GM12878 (cell line): ENCODE results near the gene CXCL6. TPM values are rescaled to one million over a fixed set of nuclear protein-coding genes. Genes with fewer than 3 reads are reported as not detected.

Experiments used
- ATAC-seq: fragments of 200-7000 bp; cut with Tn5 transposase; 3 replicates; pipeline ENCODE4 v1.9.1; 2020; ENCODE audit warnings: mild to moderate bottlenecking, moderate library complexity
- BruUV-seq: library from RNA; stranded (reverse); fragments of 400-500 nt; replicated peaks from 2 replicates; lab custom pipeline; 2021; lab: Mats Ljungman, UMichigan
- CTCF ChIA-PET: fragments of 300-600 bp; sonication (Branson Sonifier 250); formaldehyde crosslinking; extraction: SDS; loops from one replicate; lab custom pipeline; 2021; ENCODE audit warnings: inconsistent platforms; lab: Yijun Ruan, JAX
- POLR2A ChIA-PET: fragments of 350-600 bp; formaldehyde crosslinking; extraction: SDS; loops from one replicate; lab custom pipeline; 2021; ENCODE audit warnings: inconsistent platforms; lab: Charles Lee
- RAD21 ChIA-PET: fragments of 300-600 bp; sonication (Branson Sonifier 250); formaldehyde crosslinking; loops from one replicate; lab custom pipeline; 2023; ENCODE audit warnings: antibody characterized with exemption; ENCODE audit not compliant: unreplicated experiment; lab: Charles Lee
- SMC1A ChIA-PET: fragments of 300-600 bp; sonication (Branson Sonifier 250); formaldehyde crosslinking; loops from one replicate; lab custom pipeline; 2023; ENCODE audit not compliant: unreplicated experiment, uncharacterized antibody; lab: Charles Lee
- DNase-seq: peaks from one replicate; pipeline ENCODE4 v3.0.0-alpha.2; 2011; ENCODE audit warnings: low read depth, low spot score
- FAIRE-seq: peaks from 3 replicates; lab custom pipeline; 2011; peaks lifted over from hg19 to GRCh38; lab: Jason Lieb, UNC
- H2AFZ ChIP-seq: 2 replicates; pipeline ENCODE4 v1.6.0; 2011; ENCODE audit warnings: low read depth, low read length, control low read depth; ENCODE audit not compliant: control insufficient read depth
- H3K27ac ChIP-seq: 2 replicates; pipeline ENCODE4 v1.5.1; 2011; ENCODE audit warnings: control low read depth; ENCODE audit not compliant: control insufficient read depth, insufficient read depth
- H3K27me3 ChIP-seq, 2 experiments: replicated peaks in 1 of 2; 2 replicates each; pipeline versions ENCODE4 v1.6.0 to v1.6.1; 2011; ENCODE audit warnings: low read length in 1 of 2; ENCODE audit not compliant: control insufficient read depth in 2 of 2, insufficient read depth in 2 of 2
- H3K36me3 ChIP-seq, 2 experiments: 2 replicates each; pipeline ENCODE4 v1.5.1; 2011; ENCODE audit warnings: low read length in 1 of 2; ENCODE audit not compliant: control insufficient read depth in 2 of 2, insufficient read depth in 2 of 2
- H3K4me1 ChIP-seq: 2 replicates; pipeline ENCODE4 v1.6.1; 2011; ENCODE audit warnings: mild to moderate bottlenecking, low read length, moderate library complexity, mixed read lengths; ENCODE audit not compliant: control insufficient read depth, insufficient read depth
- H3K4me2 ChIP-seq: 2 replicates; pipeline ENCODE4 v1.6.0; 2011; ENCODE audit warnings: control low read depth; ENCODE audit not compliant: control insufficient read depth, insufficient read depth
- H3K4me3 ChIP-seq: fragments of 200-600 bp; sonication (generic); 2 replicates; pipeline ENCODE4 v1.5.1; 2016
- H3K79me2 ChIP-seq: 2 replicates; pipeline ENCODE4 v1.6.0; 2011; ENCODE audit warnings: low read length; ENCODE audit not compliant: control insufficient read depth, insufficient read depth
- H3K9ac ChIP-seq: 2 replicates; pipeline ENCODE4 v1.8.0; 2011; ENCODE audit warnings: low read length, control low read depth, mixed read lengths; ENCODE audit not compliant: control insufficient read depth, insufficient read depth
- H3K9me3 ChIP-seq: replicated peaks from 3 replicates; pipeline ENCODE4 v1.5.1; 2011; ENCODE audit warnings: mild to moderate bottlenecking, low read length; ENCODE audit not compliant: control insufficient read depth, insufficient read depth
- H4K20me1 ChIP-seq: 2 replicates; pipeline ENCODE4 v1.6.0; 2011; ENCODE audit not compliant: control insufficient read depth, insufficient read depth
- ASH2L ChIP-seq: fragments of 300-600, 200-600 bp; sonication (generic); IDR thresholded peaks from 2 replicates; pipeline ENCODE4 v1.6.1; 2017; ENCODE audit warnings: low read depth, mild to moderate bottlenecking, borderline replicate concordance
- EP300 ChIP-seq, 2 experiments: fragments of 150-350 bp in 1 of 2; IDR thresholded peaks; 2 replicates each; pipeline ENCODE4 v1.6.1; 2011 to 2012; ENCODE audit warnings: low read depth in 2 of 2, low read length in 2 of 2, borderline replicate concordance in 1 of 2, improper control_type of control experiment in 1 of 2, inconsistent platforms in 1 of 2; ENCODE audit not compliant: control insufficient read depth in 1 of 2
- NRF1 ChIP-seq: conservative IDR thresholded peaks from 2 replicates; pipeline ENCODE4 v1.6.1; 2011; ENCODE audit warnings: mild to moderate bottlenecking, low read depth, low read length, improper control_type of control experiment
- RCOR1 ChIP-seq: conservative IDR thresholded peaks from 2 replicates; pipeline ENCODE4 v1.6.1; 2012; ENCODE audit warnings: low read depth, low read length, improper control_type of control experiment
- RELB ChIP-seq: fragments of 450-650 bp; IDR thresholded peaks from 2 replicates; pipeline ENCODE4 v1.6.1; 2017; ENCODE audit warnings: low read depth, mild to moderate bottlenecking, moderate library complexity
- SKIL ChIP-seq: fragments of 450-650 bp; IDR thresholded peaks from 2 replicates; pipeline ENCODE4 v1.6.1; 2017; ENCODE audit warnings: mild to moderate bottlenecking, low read depth, inconsistent platforms; ENCODE audit not compliant: poor library complexity, severe bottlenecking
- USF1 ChIP-seq: IDR thresholded peaks from 2 replicates; pipeline ENCODE4 v1.6.1; 2011; ENCODE audit warnings: borderline replicate concordance, low read depth, mild to moderate bottlenecking, moderate library complexity, mixed read lengths, low read length; ENCODE audit not compliant: insufficient read depth; ENCODE audit errors: extremely low read length
- ZBED1 ChIP-seq: IDR thresholded peaks from 2 replicates; pipeline ENCODE4 v1.6.1; 2016; ENCODE audit warnings: borderline replicate concordance
- ZNF384 ChIP-seq: IDR thresholded peaks from 2 replicates; pipeline ENCODE4 v1.6.1; 2012; ENCODE audit warnings: low read depth, mild to moderate bottlenecking, low read length, improper control_type of control experiment, borderline replicate concordance
- ZSCAN29 ChIP-seq: fragments of 450-650 bp; IDR thresholded peaks from 2 replicates; pipeline ENCODE4 v1.6.1; 2017; ENCODE audit warnings: mild to moderate bottlenecking, moderate library complexity
- ZZZ3 ChIP-seq: IDR thresholded peaks from 2 replicates; pipeline ENCODE4 v1.6.1; 2011; ENCODE audit warnings: low read depth; ENCODE audit not compliant: control insufficient read depth, insufficient read length
- WGBS: methylation state at CpG from one replicate; pipeline ENCODE4 v1.1.6; 2016; ENCODE audit warnings: low lambda C conversion rate; ENCODE audit not compliant: insufficient replicate concordance, insufficient coverage; ENCODE audit errors: missing lambda C conversion rate; 5-methylcytosine and 5-hydroxymethylcytosine counted together
- in situ Hi-C: fragments of 300-500 bp; cut with MboI; formaldehyde crosslinking; loops from 9 replicates; pipeline ENCODE4 v1.14.3; 2018; ENCODE audit warnings: mixed read lengths
- intact Hi-C: fragments of 100-400 bp; cut with micrococcal nuclease; formaldehyde crosslinking; loops from one replicate; pipeline ENCODE4 v1.14.2; 2022; ENCODE audit not compliant: unreplicated experiment
- polyA plus RNA-seq, 11 experiments: library from polyadenylated mRNA; depleted of rRNA in 4 of 11; unstranded in 6 of 11; stranded (reverse) in 5 of 11; fragments of >200 nt; fragmentation: Nextera tagmentation in 4 of 11; fragmentation: Illumina TruSeq in 1 of 11; extraction: Ambion mirVana in 4 of 11; extraction: Trizol in 1 of 11; gene quantifications; 1 replicate in 1 of 11; 2 replicates in 10 of 11; pipeline versions ENCODE4 v1.2.1 to v1.2.3, GENCODE V29; 2011 to 2016; ENCODE audit warnings: inconsistent platforms in 2 of 11, missing spikeins in 2 of 11, low read depth in 1 of 11
- total RNA-seq, 4 experiments: library from RNA; depleted of rRNA in 3 of 4; stranded (reverse); fragments of >200 nt in 3 of 4; fragmentation: Illumina TruSeq in 1 of 4; extraction: Trizol in 1 of 4; gene quantifications; 2 replicates each; pipeline versions ENCODE4 v1.2.1 to v1.2.3, GENCODE V29; 2013 to 2021
- TF ChIP-seq, protein P1 (sequence below): fragments of 450-650 bp; IDR thresholded peaks from 2 replicates; pipeline ENCODE4 v1.6.1; 2017; ENCODE audit warnings: borderline replicate concordance

Gene CXCL6
- total and polyA plus RNA-seq, 10 of the 15 experiments (the other 5 are each of a cell fraction or from before 2014, with no cell fraction given) = not detected

- WGBS = 91% methylated on average over 2 of the region's 2 CpGs
- ATAC-seq (no peak), DNase-seq (no peak), FAIRE-seq (no peak)
- H3K36me3 ChIP-seq = no peaks in the 10 kb centered on the region
- no peaks in the 10 kb centered on the region for H3K79me2 ChIP-seq
- ChIA-PET CTCF (interaction anchor here (1.3 kb wide), 1 partner anchor 334 kb away, joined by 4 read pairs; no protein-coding TSS in a partner anchor), SMC1A (interaction anchor here (0.9 to 1.3 kb wide), 3 partner anchors 8 to 226 kb away, joined by 3 read pairs; no protein-coding TSS in a partner anchor), POLR2A (no interaction called here), RAD21 (no interaction called here)
- no peak overlapping the region for H2AFZ ChIP-seq
- in situ Hi-C loops = no loop called here
- no peaks in the 10 kb centered on the region for H3K27me3 ChIP-seq
- no peak overlapping the region for H3K4me2 ChIP-seq
- no peak for TF ChIP-seq ZSCAN29
- TF ChIP-seq ZBED1 = no peak
- TF ChIP-seq, protein P1, sequence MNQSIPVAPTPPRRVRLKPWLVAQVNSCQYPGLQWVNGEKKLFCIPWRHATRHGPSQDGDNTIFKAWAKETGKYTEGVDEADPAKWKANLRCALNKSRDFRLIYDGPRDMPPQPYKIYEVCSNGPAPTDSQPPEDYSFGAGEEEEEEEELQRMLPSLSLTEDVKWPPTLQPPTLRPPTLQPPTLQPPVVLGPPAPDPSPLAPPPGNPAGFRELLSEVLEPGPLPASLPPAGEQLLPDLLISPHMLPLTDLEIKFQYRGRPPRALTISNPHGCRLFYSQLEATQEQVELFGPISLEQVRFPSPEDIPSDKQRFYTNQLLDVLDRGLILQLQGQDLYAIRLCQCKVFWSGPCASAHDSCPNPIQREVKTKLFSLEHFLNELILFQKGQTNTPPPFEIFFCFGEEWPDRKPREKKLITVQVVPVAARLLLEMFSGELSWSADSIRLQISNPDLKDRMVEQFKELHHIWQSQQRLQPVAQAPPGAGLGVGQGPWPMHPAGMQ = no peak
- TF ChIP-seq ASH2L = no peak
- TF ChIP-seq RELB = no peak
- no peak for TF ChIP-seq EP300 (IDR thresholded peaks at IDR 0.05; ENCODE audit: borderline replicate concordance in 1 of 2, control insufficient read depth in 1 of 2, low read depth in 2 of 2, low read length in 2 of 2)
- no peak for TF ChIP-seq SKIL
- no peak for TF ChIP-seq ZNF384
- TF ChIP-seq RCOR1 = no peak
- no peak for TF ChIP-seq ZZZ3
- TF ChIP-seq USF1 = no peak
- no peak for TF ChIP-seq NRF1
- intact Hi-C loops = no loop called here
- BruUV-seq = no TSS peak
- no peaks in the 10 kb centered on the region for H3K4me1 ChIP-seq
- no peaks in the 10 kb centered on the region for H4K20me1 ChIP-seq
- H3K4me3 ChIP-seq = no peak overlapping the region
- H3K27ac ChIP-seq = no peak overlapping the region
- no peak overlapping the region for H3K9ac ChIP-seq
- no peaks in the 10 kb centered on the region; the same call in 2 of the 3 replicates for H3K9me3 ChIP-seq
Observed at GRCh38 chr4:73801692-73802091, 34.8 kb upstream of the CXCL6 start.
